ENCODE results near the gene FANCB.

DNA sequence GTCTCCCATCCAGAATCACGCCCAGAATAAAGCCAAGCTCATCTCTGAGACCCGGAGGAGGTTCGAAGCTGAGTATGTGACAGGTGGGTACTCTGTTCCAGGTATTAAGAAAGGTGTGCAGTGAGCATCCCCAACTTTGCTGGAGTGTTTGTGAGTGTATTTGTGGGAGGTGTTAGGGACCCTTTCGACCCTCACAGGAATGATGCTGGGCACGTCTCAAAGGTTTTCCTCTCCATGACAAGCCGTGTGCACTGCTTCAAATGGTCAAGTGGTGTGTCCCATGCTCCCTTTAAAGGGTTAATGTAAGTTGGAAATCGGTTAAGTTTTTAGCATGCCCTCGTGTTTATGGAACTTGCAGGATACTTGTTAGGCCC is 794 bp upstream of the FANCB start:
- TF ChIP-seq, protein P1, sequence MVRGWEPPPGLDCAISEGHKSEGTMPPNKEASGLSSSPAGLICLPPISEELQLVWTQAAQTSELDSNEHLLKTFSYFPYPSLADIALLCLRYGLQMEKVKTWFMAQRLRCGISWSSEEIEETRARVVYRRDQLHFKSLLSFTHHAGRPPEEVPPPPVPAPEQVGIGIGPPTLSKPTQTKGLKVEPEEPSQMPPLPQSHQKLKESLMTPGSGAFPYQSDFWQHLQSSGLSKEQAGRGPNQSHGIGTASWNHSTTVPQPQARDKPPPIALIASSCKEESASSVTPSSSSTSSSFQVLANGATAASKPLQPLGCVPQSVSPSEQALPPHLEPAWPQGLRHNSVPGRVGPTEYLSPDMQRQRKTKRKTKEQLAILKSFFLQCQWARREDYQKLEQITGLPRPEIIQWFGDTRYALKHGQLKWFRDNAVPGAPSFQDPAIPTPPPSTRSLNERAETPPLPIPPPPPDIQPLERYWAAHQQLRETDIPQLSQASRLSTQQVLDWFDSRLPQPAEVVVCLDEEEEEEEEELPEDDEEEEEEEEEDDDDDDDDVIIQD (CRISPR knock-in tag; IDR thresholded peaks at IDR 0.05; ENCODE audit: low read depth), result no peak
- TF ChIP-seq, protein P2, sequence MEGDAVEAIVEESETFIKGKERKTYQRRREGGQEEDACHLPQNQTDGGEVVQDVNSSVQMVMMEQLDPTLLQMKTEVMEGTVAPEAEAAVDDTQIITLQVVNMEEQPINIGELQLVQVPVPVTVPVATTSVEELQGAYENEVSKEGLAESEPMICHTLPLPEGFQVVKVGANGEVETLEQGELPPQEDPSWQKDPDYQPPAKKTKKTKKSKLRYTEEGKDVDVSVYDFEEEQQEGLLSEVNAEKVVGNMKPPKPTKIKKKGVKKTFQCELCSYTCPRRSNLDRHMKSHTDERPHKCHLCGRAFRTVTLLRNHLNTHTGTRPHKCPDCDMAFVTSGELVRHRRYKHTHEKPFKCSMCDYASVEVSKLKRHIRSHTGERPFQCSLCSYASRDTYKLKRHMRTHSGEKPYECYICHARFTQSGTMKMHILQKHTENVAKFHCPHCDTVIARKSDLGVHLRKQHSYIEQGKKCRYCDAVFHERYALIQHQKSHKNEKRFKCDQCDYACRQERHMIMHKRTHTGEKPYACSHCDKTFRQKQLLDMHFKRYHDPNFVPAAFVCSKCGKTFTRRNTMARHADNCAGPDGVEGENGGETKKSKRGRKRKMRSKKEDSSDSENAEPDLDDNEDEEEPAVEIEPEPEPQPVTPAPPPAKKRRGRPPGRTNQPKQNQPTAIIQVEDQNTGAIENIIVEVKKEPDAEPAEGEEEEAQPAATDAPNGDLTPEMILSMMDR (CRISPR knock-in tag; IDR thresholded peaks at IDR 0.05), result no peak
- TF ChIP-seq ZNF607 (CRISPR knock-in tag; IDR thresholded peaks at IDR 0.05; ENCODE audit: borderline replicate concordance) (no peak), PPARG (CRISPR knock-in tag; conservative IDR thresholded peaks at IDR 0.05) (no peak), CREB1 (IDR thresholded peaks at IDR 0.05) (no peak), CREB1 (CRISPR knock-in tag; IDR thresholded peaks at IDR 0.05) (no peak), EZH2 (conservative IDR thresholded peaks at IDR 0.05; ENCODE audit: low read depth, low read length) (no peak), RAD21 (CRISPR knock-in tag; IDR thresholded peaks at IDR 0.05) (no peak), SIN3A (IDR thresholded peaks at IDR 0.05; ENCODE audit: borderline replicate concordance, low read depth, low read length) (no peak), ZFP1 (CRISPR knock-in tag; IDR thresholded peaks at IDR 0.05) (no peak), POLR2AphosphoS5 (IDR thresholded peaks at IDR 0.05; ENCODE audit: low read depth, low read length) (no peak), ZNF674 (CRISPR knock-in tag; IDR thresholded peaks at IDR 0.05; ENCODE audit: low read depth) (no peak)
- TF ChIP-seq, protein P3, sequence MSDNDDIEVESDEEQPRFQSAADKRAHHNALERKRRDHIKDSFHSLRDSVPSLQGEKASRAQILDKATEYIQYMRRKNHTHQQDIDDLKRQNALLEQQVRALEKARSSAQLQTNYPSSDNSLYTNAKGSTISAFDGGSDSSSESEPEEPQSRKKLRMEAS (IDR thresholded peaks at IDR 0.05), result no peak
- TF ChIP-seq, protein P4, sequence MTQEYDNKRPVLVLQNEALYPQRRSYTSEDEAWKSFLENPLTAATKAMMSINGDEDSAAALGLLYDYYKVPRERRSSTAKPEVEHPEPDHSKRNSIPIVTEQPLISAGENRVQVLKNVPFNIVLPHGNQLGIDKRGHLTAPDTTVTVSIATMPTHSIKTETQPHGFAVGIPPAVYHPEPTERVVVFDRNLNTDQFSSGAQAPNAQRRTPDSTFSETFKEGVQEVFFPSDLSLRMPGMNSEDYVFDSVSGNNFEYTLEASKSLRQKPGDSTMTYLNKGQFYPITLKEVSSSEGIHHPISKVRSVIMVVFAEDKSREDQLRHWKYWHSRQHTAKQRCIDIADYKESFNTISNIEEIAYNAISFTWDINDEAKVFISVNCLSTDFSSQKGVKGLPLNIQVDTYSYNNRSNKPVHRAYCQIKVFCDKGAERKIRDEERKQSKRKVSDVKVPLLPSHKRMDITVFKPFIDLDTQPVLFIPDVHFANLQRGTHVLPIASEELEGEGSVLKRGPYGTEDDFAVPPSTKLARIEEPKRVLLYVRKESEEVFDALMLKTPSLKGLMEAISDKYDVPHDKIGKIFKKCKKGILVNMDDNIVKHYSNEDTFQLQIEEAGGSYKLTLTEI (CRISPR knock-in tag; conservative IDR thresholded peaks at IDR 0.05), result no peak
- TF ChIP-seq, protein P5, sequence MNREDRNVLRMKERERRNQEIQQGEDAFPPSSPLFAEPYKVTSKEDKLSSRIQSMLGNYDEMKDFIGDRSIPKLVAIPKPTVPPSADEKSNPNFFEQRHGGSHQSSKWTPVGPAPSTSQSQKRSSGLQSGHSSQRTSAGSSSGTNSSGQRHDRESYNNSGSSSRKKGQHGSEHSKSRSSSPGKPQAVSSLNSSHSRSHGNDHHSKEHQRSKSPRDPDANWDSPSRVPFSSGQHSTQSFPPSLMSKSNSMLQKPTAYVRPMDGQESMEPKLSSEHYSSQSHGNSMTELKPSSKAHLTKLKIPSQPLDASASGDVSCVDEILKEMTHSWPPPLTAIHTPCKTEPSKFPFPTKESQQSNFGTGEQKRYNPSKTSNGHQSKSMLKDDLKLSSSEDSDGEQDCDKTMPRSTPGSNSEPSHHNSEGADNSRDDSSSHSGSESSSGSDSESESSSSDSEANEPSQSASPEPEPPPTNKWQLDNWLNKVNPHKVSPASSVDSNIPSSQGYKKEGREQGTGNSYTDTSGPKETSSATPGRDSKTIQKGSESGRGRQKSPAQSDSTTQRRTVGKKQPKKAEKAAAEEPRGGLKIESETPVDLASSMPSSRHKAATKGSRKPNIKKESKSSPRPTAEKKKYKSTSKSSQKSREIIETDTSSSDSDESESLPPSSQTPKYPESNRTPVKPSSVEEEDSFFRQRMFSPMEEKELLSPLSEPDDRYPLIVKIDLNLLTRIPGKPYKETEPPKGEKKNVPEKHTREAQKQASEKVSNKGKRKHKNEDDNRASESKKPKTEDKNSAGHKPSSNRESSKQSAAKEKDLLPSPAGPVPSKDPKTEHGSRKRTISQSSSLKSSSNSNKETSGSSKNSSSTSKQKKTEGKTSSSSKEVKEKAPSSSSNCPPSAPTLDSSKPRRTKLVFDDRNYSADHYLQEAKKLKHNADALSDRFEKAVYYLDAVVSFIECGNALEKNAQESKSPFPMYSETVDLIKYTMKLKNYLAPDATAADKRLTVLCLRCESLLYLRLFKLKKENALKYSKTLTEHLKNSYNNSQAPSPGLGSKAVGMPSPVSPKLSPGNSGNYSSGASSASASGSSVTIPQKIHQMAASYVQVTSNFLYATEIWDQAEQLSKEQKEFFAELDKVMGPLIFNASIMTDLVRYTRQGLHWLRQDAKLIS (CRISPR knock-in tag; IDR thresholded peaks at IDR 0.05), result no peak
